ENCODE results near the gene CCDC182. TPM values are rescaled to one million over a fixed set of nuclear protein-coding genes. Genes with fewer than 3 reads are reported as not detected.

The CCDC182 gene
- total RNA-seq, 1 donor from 2014 or later: not detected

DNA sequence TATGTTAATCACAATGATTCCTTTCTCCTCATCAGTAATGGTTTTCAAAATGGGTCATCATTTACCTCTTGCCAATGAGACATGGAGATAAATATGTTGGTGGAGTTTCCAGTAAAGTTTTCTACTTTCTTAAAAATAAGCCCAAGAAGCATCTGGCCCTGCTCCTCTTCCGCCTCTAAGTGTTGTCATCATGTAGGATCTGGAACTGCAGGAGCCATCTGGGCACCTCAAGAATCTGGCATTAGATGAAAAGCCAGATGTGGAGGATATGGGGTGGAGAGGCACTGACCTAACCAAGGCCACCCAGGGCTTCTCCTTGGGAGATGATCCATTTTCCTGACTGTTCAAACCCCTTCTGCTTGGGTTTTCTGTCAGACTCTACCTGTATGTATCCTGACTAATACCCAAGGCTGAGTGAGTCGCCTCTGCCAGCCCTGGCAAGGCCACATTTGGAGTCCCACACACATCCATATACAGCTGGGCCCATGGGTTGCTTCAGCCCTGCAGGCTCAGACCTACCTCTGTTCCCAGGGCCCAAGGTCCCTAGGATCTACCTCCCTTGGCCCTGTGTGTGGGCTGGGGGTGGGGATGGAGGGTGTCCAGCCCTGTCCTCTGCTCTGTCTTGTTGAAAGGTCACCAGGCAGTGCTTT is 24.6 kb downstream of the CCDC182 start:
- Histone ChIP-seq H3K9me3 (ENCODE audit: insufficient read depth, low read depth, low read length) (no peaks in the 10 kb centered on the region), H3K9ac (ENCODE audit: low read length) (no peak overlapping the region), H3K4me2 (ENCODE audit: low read length) (no peak overlapping the region), H3K79me2 (ENCODE audit: insufficient read depth, low read length) (no peaks in the 10 kb centered on the region), H3K4me1 (ENCODE audit: insufficient read depth, low read length) (no peaks in the 10 kb centered on the region), H3K27ac (ENCODE audit: low read depth, low read length) (no peak overlapping the region), H2AFZ (ENCODE audit: low read depth, low read length) (no peak overlapping the region), H3K4me3 (ENCODE audit: insufficient read depth, low read depth, low read length) (no peak overlapping the region), H3K36me3 (ENCODE audit: insufficient read depth, low read length) (no peaks in the 10 kb centered on the region), H3K27me3 (ENCODE audit: insufficient read depth, low read length) (peaks cover 14% of the 10 kb centered on the region), H4K20me1 (ENCODE audit: insufficient read depth, low read length) (no peaks in the 10 kb centered on the region)
- H3K27ac Mint-ChIP-seq (ENCODE audit: unreplicated experiment): no peak overlapping the region
- TF ChIP-seq EZH2 (IDR thresholded peaks at IDR 0.05; ENCODE audit: insufficient read depth, low read length) (no peak), CTCF (IDR thresholded peaks at IDR 0.05; ENCODE audit: insufficient read depth, low read depth, low read length) (no peak)
- H3K4me1 Mint-ChIP-seq (ENCODE audit: low read depth, unreplicated experiment): peaks cover 22% of the 10 kb centered on the region
- no peaks in the 10 kb centered on the region for H3K9me3 Mint-ChIP-seq (ENCODE audit: unreplicated experiment)
- DNase-seq (ENCODE audit: low read depth) (no peak), FAIRE-seq (no peak)
- peaks cover 34% of the 10 kb centered on the region for H3K27me3 Mint-ChIP-seq (ENCODE audit: low read depth, unreplicated experiment)
- no peaks in the 10 kb centered on the region for H3K36me3 Mint-ChIP-seq (ENCODE audit: low read depth, unreplicated experiment)
- H3K4me3 Mint-ChIP-seq (ENCODE audit: unreplicated experiment): no peak overlapping the region

- peaks cover 37% of the 10 kb centered on the region for H3K27me3 Mint-ChIP-seq (ENCODE audit: low read depth, unreplicated experiment)
- FAIRE-seq (no peak), DNase-seq (ENCODE audit: low read depth) (no peak)
- no peaks in the 10 kb centered on the region for H3K36me3 Mint-ChIP-seq (ENCODE audit: low read depth, unreplicated experiment)
- peaks cover 16% of the 10 kb centered on the region for H3K4me1 Mint-ChIP-seq (ENCODE audit: low read depth, unreplicated experiment)
- H3K27ac Mint-ChIP-seq (ENCODE audit: unreplicated experiment): no peak overlapping the region
- H3K27ac ChIP-seq (ENCODE audit: low read depth, low read length): no peak overlapping the region
- no peak overlapping the region for H3K4me3 ChIP-seq (ENCODE audit: insufficient read depth, low read depth, low read length)
- H3K9me3 Mint-ChIP-seq (ENCODE audit: unreplicated experiment): no peaks in the 10 kb centered on the region
- no peaks in the 10 kb centered on the region for H4K20me1 ChIP-seq (ENCODE audit: insufficient read depth, low read length)
- H2AFZ ChIP-seq (ENCODE audit: low read depth, low read length): no peak overlapping the region
- H3K9me3 ChIP-seq (ENCODE audit: insufficient read depth, low read depth, low read length): no peaks in the 10 kb centered on the region
- no peak for TF ChIP-seq CTCF (IDR thresholded peaks at IDR 0.05; ENCODE audit: insufficient read depth, low read depth, low read length)
- TF ChIP-seq EZH2 (IDR thresholded peaks at IDR 0.05; ENCODE audit: insufficient read depth, low read length): no peak
- peaks cover 27% of the 10 kb centered on the region for H3K27me3 ChIP-seq (ENCODE audit: insufficient read depth, low read length)
- H3K4me1 ChIP-seq (ENCODE audit: insufficient read depth, low read length): no peaks in the 10 kb centered on the region
- H3K36me3 ChIP-seq (ENCODE audit: insufficient read depth, low read length): no peaks in the 10 kb centered on the region
- no peak overlapping the region for H3K4me3 Mint-ChIP-seq (ENCODE audit: unreplicated experiment)
- no peak overlapping the region for H3K9ac ChIP-seq (ENCODE audit: low read length)
- H3K4me2 ChIP-seq (ENCODE audit: low read length): no peak overlapping the region
- no peaks in the 10 kb centered on the region for H3K79me2 ChIP-seq (ENCODE audit: insufficient read depth, low read length)
Observed at GRCh38 chr17:57718878-57719277, 26.2 kb downstream of the CCDC182 start.

DNA sequence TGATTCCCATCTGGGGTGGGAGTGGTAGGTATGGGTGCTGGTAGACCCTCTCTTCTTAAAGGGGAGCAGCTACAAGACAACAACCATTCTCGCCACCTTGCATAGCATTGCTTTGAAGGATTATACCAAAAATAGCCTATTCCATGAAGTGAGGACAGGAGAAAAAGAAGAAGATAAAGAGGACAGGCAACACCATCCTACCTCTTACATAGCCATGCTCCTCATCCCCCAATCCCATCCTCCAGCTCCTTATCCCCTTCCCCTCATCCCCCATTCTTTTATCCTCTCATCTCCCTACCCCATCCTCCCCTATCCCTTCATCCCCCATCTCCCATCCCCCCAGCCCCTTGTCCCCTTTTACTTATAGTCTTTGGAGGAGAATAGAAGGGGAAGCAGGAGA is 29.1 kb downstream of the CCDC182 start:
- no peak overlapping the region for H3K27ac Mint-ChIP-seq (ENCODE audit: unreplicated experiment)
- Histone ChIP-seq H3K4me2 (ENCODE audit: low read length) (no peak overlapping the region), H3K36me3 (ENCODE audit: insufficient read depth, low read length) (no peaks in the 10 kb centered on the region), H2AFZ (ENCODE audit: low read depth, low read length) (no peak overlapping the region), H3K27ac (ENCODE audit: low read depth, low read length) (no peak overlapping the region), H3K4me3 (ENCODE audit: insufficient read depth, low read depth, low read length) (no peak overlapping the region), H3K4me1 (ENCODE audit: insufficient read depth, low read length) (no peaks in the 10 kb centered on the region), H3K79me2 (ENCODE audit: insufficient read depth, low read length) (no peaks in the 10 kb centered on the region), H3K9ac (ENCODE audit: low read length) (no peak overlapping the region), H4K20me1 (ENCODE audit: insufficient read depth, low read length) (no peaks in the 10 kb centered on the region), H3K9me3 (ENCODE audit: insufficient read depth, low read depth, low read length) (no peaks in the 10 kb centered on the region), H3K27me3 (ENCODE audit: insufficient read depth, low read length) (peaks cover 30% of the 10 kb centered on the region)
- H3K4me1 Mint-ChIP-seq (ENCODE audit: low read depth, unreplicated experiment): no peaks in the 10 kb centered on the region
- H3K27me3 Mint-ChIP-seq (ENCODE audit: low read depth, unreplicated experiment): peaks cover 38% of the 10 kb centered on the region
- H3K9me3 Mint-ChIP-seq (ENCODE audit: unreplicated experiment): peaks cover 4% of the 10 kb centered on the region
- TF ChIP-seq EZH2 (IDR thresholded peaks at IDR 0.05; ENCODE audit: insufficient read depth, low read length) (no peak), CTCF (IDR thresholded peaks at IDR 0.05; ENCODE audit: insufficient read depth, low read depth, low read length) (no peak)
- no peak overlapping the region for H3K4me3 Mint-ChIP-seq (ENCODE audit: unreplicated experiment)
- DNase-seq (ENCODE audit: low read depth): no peak
- no peak for FAIRE-seq
- H3K36me3 Mint-ChIP-seq (ENCODE audit: low read depth, unreplicated experiment): no peaks in the 10 kb centered on the region

All from astrocyte (in vitro differentiated cells and primary cell).